H1 (cell line): ENCODE results near the gene DTD1. TPM values are rescaled to one million over a fixed set of nuclear protein-coding genes. Genes with fewer than 3 reads are reported as not detected.

Experiments used
- CTCF ChIA-PET: fragments of 300-600 bp; sonication (Branson Sonifier 250); formaldehyde crosslinking; loops from one replicate; lab custom pipeline; 2021; ENCODE audit not compliant: partially characterized antibody; lab: Charles Lee
- POLR2A ChIA-PET: fragments of 300-600 bp; sonication (Branson Sonifier 250); formaldehyde crosslinking; loops from one replicate; lab custom pipeline; 2021; ENCODE audit warnings: inconsistent platforms; ENCODE audit not compliant: partially characterized antibody; lab: Charles Lee
- DNase-seq, 2 experiments: peaks; one replicate each; pipeline versions ENCODE4 v3.0.0 to v3.0.0-alpha.2; 2010 to 2022; ENCODE audit warnings: low spot score in 2 of 2, low read depth in 1 of 2, mixed read lengths in 1 of 2
- FAIRE-seq: peaks from 2 replicates; lab custom pipeline; 2011; peaks lifted over from hg19 to GRCh38; lab: Jason Lieb, UNC
- H2AFZ ChIP-seq: 2 replicates; pipeline ENCODE4 v1.8.1; 2012; ENCODE audit warnings: low read length, inconsistent platforms
- H2AK5ac ChIP-seq: 2 replicates; pipeline ENCODE4 v1.6.1; 2013; ENCODE audit warnings: low read depth, low read length
- H2BK120ac ChIP-seq: replicated peaks from 2 replicates; pipeline ENCODE3; 2013; ENCODE audit warnings: low read depth, low read length, inconsistent platforms
- H2BK12ac ChIP-seq: 2 replicates; pipeline ENCODE4 v1.6.1; 2013; ENCODE audit warnings: low read depth, low read length
- H2BK15ac ChIP-seq: 2 replicates; pipeline ENCODE4 v1.6.1; 2013; ENCODE audit warnings: low read length
- H2BK20ac ChIP-seq: 2 replicates; pipeline ENCODE4 v1.6.1; 2013; ENCODE audit warnings: low read length
- H2BK5ac ChIP-seq: 2 replicates; pipeline ENCODE4 v1.6.1; 2013; ENCODE audit warnings: low read depth, low read length
- H3K14ac ChIP-seq: 2 replicates; pipeline ENCODE4 v1.6.1; 2013; ENCODE audit warnings: inconsistent platforms; ENCODE audit not compliant: insufficient read length
- H3K18ac ChIP-seq: 2 replicates; pipeline ENCODE4 v1.6.1; 2013; ENCODE audit warnings: low read length; ENCODE audit errors: extremely low read depth
- H3K23ac ChIP-seq: 2 replicates; pipeline ENCODE4 v1.6.1; 2013; ENCODE audit warnings: inconsistent platforms; ENCODE audit not compliant: insufficient read length
- H3K23me2 ChIP-seq: 2 replicates; pipeline ENCODE4 v1.6.1; 2013; ENCODE audit warnings: low read depth, low read length
- H3K27ac ChIP-seq: 2 replicates; pipeline ENCODE4 v1.6.1; 2011; ENCODE audit warnings: low read depth, low read length, inconsistent platforms
- H3K27me3 ChIP-seq, 4 experiments: replicated peaks in 1 of 4; 1 replicate in 1 of 4; 2 replicates in 3 of 4; pipeline versions ENCODE4 v1.6.1 to v1.8.1; 2011 to 2013; ENCODE audit warnings: low read length in 3 of 4, mild to moderate bottlenecking in 3 of 4, inconsistent platforms in 2 of 4, mixed read lengths in 2 of 4, moderate library complexity in 1 of 4; ENCODE audit not compliant: control insufficient read depth in 3 of 4, insufficient read depth in 3 of 4; ENCODE audit errors: extremely low read depth in 1 of 4
- H3K36me3 ChIP-seq, 4 experiments: 2 replicates each; pipeline versions ENCODE4 v1.6.1 to v1.8.1; 2011 to 2013; ENCODE audit warnings: mild to moderate bottlenecking in 4 of 4, low read length in 3 of 4, moderate library complexity in 2 of 4, control low read depth in 1 of 4, inconsistent platforms in 1 of 4; ENCODE audit not compliant: insufficient read depth in 4 of 4, control insufficient read depth in 2 of 4
- H3K4ac ChIP-seq: replicated peaks from 2 replicates; pipeline ENCODE3; 2013; ENCODE audit warnings: low read length, low read depth, mixed read lengths, inconsistent platforms; ENCODE audit not compliant: insufficient read length
- H3K4me1 ChIP-seq, 4 experiments: replicated peaks in 1 of 4; 1 replicate in 1 of 4; 2 replicates in 3 of 4; pipeline versions ENCODE4 v1.6.1 to v1.8.1; 2011 to 2013; ENCODE audit warnings: low read length in 3 of 4, inconsistent platforms in 2 of 4, mixed read lengths in 1 of 4; ENCODE audit not compliant: insufficient read depth in 4 of 4, control insufficient read depth in 3 of 4
- H3K4me2 ChIP-seq, 2 experiments: 2 replicates each; pipeline versions ENCODE4 v1.6.1 to v1.8.1; 2011 to 2013; ENCODE audit warnings: low read depth in 2 of 2, low read length in 2 of 2, control low read depth in 1 of 2, inconsistent platforms in 1 of 2, mild to moderate bottlenecking in 1 of 2; ENCODE audit not compliant: insufficient read depth in 1 of 2
- H3K4me3 ChIP-seq, 4 experiments: fragments of 200-600, 300-600 bp in 1 of 4; sonication (generic), shearing (Covaris generic), sonication (Bioruptor Twin) in 1 of 4; 2 replicates each; pipeline versions ENCODE4 v1.5.1 to v1.8.1; 2011 to 2016; ENCODE audit warnings: low read length in 4 of 4, low read depth in 3 of 4, control low read depth in 2 of 4, inconsistent platforms in 2 of 4, mild to moderate bottlenecking in 2 of 4, mixed read lengths in 1 of 4, moderate library complexity in 1 of 4; ENCODE audit not compliant: insufficient read depth in 2 of 4; ENCODE audit errors: extremely low read depth in 1 of 4
- H3K56ac ChIP-seq: replicated peaks from 2 replicates; pipeline ENCODE3; 2013; ENCODE audit warnings: low read depth, mild to moderate bottlenecking, mixed read lengths, low read length, inconsistent platforms; ENCODE audit not compliant: insufficient read length
- H3K79me1 ChIP-seq: 2 replicates; pipeline ENCODE4 v1.6.1; 2013; ENCODE audit warnings: low read depth, low read length, control low read depth
- H3K79me2 ChIP-seq, 2 experiments: 2 replicates each; pipeline versions ENCODE4 v1.6.1 to v1.8.1; 2012 to 2013; ENCODE audit warnings: low read length in 2 of 2, mild to moderate bottlenecking in 2 of 2, inconsistent platforms in 1 of 2; ENCODE audit not compliant: insufficient read depth in 2 of 2, control insufficient read depth in 1 of 2
- H3K9ac ChIP-seq, 4 experiments: replicated peaks in 1 of 4; 1 replicate in 1 of 4; 2 replicates in 3 of 4; pipeline versions ENCODE4 v1.6.1 to v1.8.1; 2011 to 2013; ENCODE audit warnings: low read depth in 3 of 4, low read length in 3 of 4, control low read depth in 2 of 4, mild to moderate bottlenecking in 2 of 4, moderate library complexity in 2 of 4, inconsistent platforms in 1 of 4; ENCODE audit errors: extremely low read depth in 1 of 4
- H3K9me3 ChIP-seq, 2 experiments: 2 replicates each; pipeline versions ENCODE4 v1.6.1 to v1.8.1; 2012 to 2013; ENCODE audit warnings: mild to moderate bottlenecking in 2 of 2, moderate library complexity in 2 of 2, control low read depth in 1 of 2, inconsistent platforms in 1 of 2, low read depth in 1 of 2, low read length in 1 of 2, mixed read lengths in 1 of 2; ENCODE audit not compliant: insufficient read depth in 2 of 2
- H4K20me1 ChIP-seq, 2 experiments: replicated peaks in 1 of 2; 2 replicates each; pipeline versions ENCODE3 to v1.8.1; 2011 to 2013; ENCODE audit warnings: inconsistent platforms in 2 of 2, low read length in 2 of 2, mild to moderate bottlenecking in 1 of 2; ENCODE audit not compliant: insufficient read depth in 2 of 2, control insufficient read depth in 1 of 2
- H4K5ac ChIP-seq: 2 replicates; pipeline ENCODE4 v1.6.1; 2013; ENCODE audit warnings: low read length, low read depth, mixed read lengths, inconsistent platforms; ENCODE audit not compliant: insufficient read length
- H4K8ac ChIP-seq: 2 replicates; pipeline ENCODE4 v1.8.0; 2013; ENCODE audit warnings: mild to moderate bottlenecking, moderate library complexity, low read length, inconsistent platforms; ENCODE audit not compliant: insufficient read depth; ENCODE audit errors: extremely low read depth
- H4K91ac ChIP-seq: replicated peaks from 2 replicates; pipeline ENCODE3; 2013; ENCODE audit warnings: low read length, mixed read lengths, inconsistent platforms; ENCODE audit not compliant: insufficient read length
- ASH2L ChIP-seq: fragments of 200-600, 300-600 bp; sonication (generic); IDR thresholded peaks from one replicate; pipeline ENCODE4 v1.7.1; 2017; ENCODE audit warnings: low read length
- CEBPB ChIP-seq: IDR thresholded peaks from 2 replicates; pipeline ENCODE4 v1.6.1; 2012; ENCODE audit warnings: low read depth, low read length
- CHD1 ChIP-seq: IDR thresholded peaks from 2 replicates; pipeline ENCODE4 v1.6.1; 2012; ENCODE audit warnings: low read depth, low read length, improper control_type of control experiment
- EZH2 ChIP-seq: fragments of 200-600 bp; sonication (generic); IDR thresholded peaks from 2 replicates; pipeline ENCODE4 v1.7.1; 2012; ENCODE audit warnings: low read depth, mild to moderate bottlenecking, moderate library complexity, low read length, inconsistent platforms; ENCODE audit not compliant: severe bottlenecking
- JUN ChIP-seq: IDR thresholded peaks from 2 replicates; pipeline ENCODE4 v1.6.1; 2011; ENCODE audit warnings: low read depth, mild to moderate bottlenecking, improper control_type of control experiment, low read length
- MAFK ChIP-seq: IDR thresholded peaks from 2 replicates; pipeline ENCODE4 v1.6.1; 2012; ENCODE audit warnings: low read depth, mild to moderate bottlenecking, improper control_type of control experiment, low read length
- RXRA ChIP-seq: IDR thresholded peaks from 2 replicates; pipeline ENCODE4 v1.6.1; 2011; ENCODE audit warnings: low read depth, mild to moderate bottlenecking, low read length, moderate library complexity; ENCODE audit not compliant: insufficient read depth
- SAP30 ChIP-seq: fragments of 300-600 bp; sonication (generic); IDR thresholded peaks from 2 replicates; pipeline ENCODE4 v1.7.1; 2012; ENCODE audit warnings: low read length, moderate library complexity, mild to moderate bottlenecking, inconsistent platforms; ENCODE audit not compliant: insufficient read depth, insufficient replicate concordance
- TAF1 ChIP-seq: IDR thresholded peaks from 2 replicates; pipeline ENCODE4 v1.6.1; 2011; ENCODE audit warnings: mild to moderate bottlenecking, low read depth, low read length
- TAF7 ChIP-seq: optimal IDR thresholded peaks from 2 replicates; pipeline ENCODE3; 2011; ENCODE audit warnings: low read depth, mild to moderate bottlenecking, inconsistent platforms, low read length, moderate library complexity, borderline replicate concordance
- TCF12 ChIP-seq: IDR thresholded peaks from 2 replicates; pipeline ENCODE4 v1.6.1; 2011; ENCODE audit warnings: low read depth, mild to moderate bottlenecking, low read length
- YY1 ChIP-seq: IDR thresholded peaks from 2 replicates; pipeline ENCODE4 v1.6.1; 2011; ENCODE audit warnings: low read depth, mild to moderate bottlenecking, low read length
- WGBS, 2 experiments: shearing (Covaris generic) in 1 of 2; methylation state at CpG; one replicate each; pipeline versions ENCODE4 v1.1.6 to v1.1.7; 2013 to 2015; ENCODE audit warnings: low lambda C conversion rate in 2 of 2, mixed read lengths in 2 of 2, inconsistent platforms in 1 of 2, low coverage in 1 of 2, missing lambda C conversion rate in 1 of 2; ENCODE audit not compliant: insufficient replicate concordance in 2 of 2, insufficient coverage in 1 of 2, insufficient read length in 1 of 2; ENCODE audit errors: extremely low coverage in 1 of 2, missing lambda C conversion rate in 1 of 2; 5-methylcytosine and 5-hydroxymethylcytosine counted together
- polyA plus RNA-seq, 7 experiments: library from polyadenylated mRNA; depleted of rRNA in 3 of 7; stranded (reverse) in 5 of 7; unstranded in 2 of 7; fragments of >200 nt in 5 of 7; fragments of 200-250 nt in 2 of 7; gene quantifications; 1 replicate in 5 of 7; 2 replicates in 1 of 7; 4 replicates in 1 of 7; pipeline versions ENCODE4 v1.2.1 to v1.2.3, GENCODE V29; 2011 to 2013; ENCODE audit warnings: missing spikeins in 2 of 7, mixed read lengths in 2 of 7
- total RNA-seq: library from RNA; stranded (reverse); fragmentation: NEBNext Ultra II Directional; extraction: Animal tissue kit (Norgen Biotek cat#: 25700); gene quantifications from 2 replicates; pipeline ENCODE4 v1.2.1, GENCODE V29; 2021

DTD1 gene
- total and polyA plus RNA-seq, 2 of the 8 experiments (the other 6 are each of a cell fraction or from before 2014, with no cell fraction given) = 49.7 to 66.6 TPM

- H4K20me1 ChIP-seq = peaks cover 0 to 2% of the 10 kb centered on the region in 2 experiments
- ChIA-PET POLR2A (interaction anchor here (1.0 kb wide), 1 partner anchor 14 kb away, joined by 3 read pairs; no protein-coding TSS in a partner anchor), CTCF (interaction anchor here (0.8 to 1.3 kb wide), 2 partner anchors 10 to 66 kb away, joined by 3 to 4 read pairs; no protein-coding TSS in a partner anchor)
- H3K79me2 ChIP-seq = 0 out of 4 replicates have a peak, but pooled peaks cover 0 to 3% of the 10 kb centered on the region in 2 experiments
- H4K5ac ChIP-seq = no peak overlapping the region
- peak in 1 of 2 experiments; percentile 48 for DNase-seq
- H2BK120ac ChIP-seq = no peak overlapping the region
- peak overlapping the region; percentile 5 to 44; a peak in 3 of 4 replicates for H3K4me2 ChIP-seq
- no peaks in the 10 kb centered on the region for H3K23me2 ChIP-seq
- no peak overlapping the region for H3K4ac ChIP-seq
- no peak overlapping the region for H3K23ac ChIP-seq
- TF ChIP-seq CEBPB (no peak), JUN (no peak), TCF12 (no peak), SAP30 (no peak), TAF1 (no peak), MAFK (no peak), CHD1 (no peak), ASH2L (no peak), RXRA (no peak), EZH2 (no peak), YY1 (no peak), TAF7 (no peak)
- no peak overlapping the region for H3K4me3 ChIP-seq
- no peak overlapping the region for H3K56ac ChIP-seq
- no peak overlapping the region for H2AK5ac ChIP-seq
- no peak overlapping the region for H3K9ac ChIP-seq
- no peaks in the 10 kb centered on the region for H3K9me3 ChIP-seq
- no peak overlapping the region for H2AFZ ChIP-seq
- no peak for FAIRE-seq
- H3K4me1 ChIP-seq = peaks cover 5 to 12% (median 10%) of the 10 kb centered on the region in 4 experiments; a peak in 6 of 7 replicates
- H3K18ac ChIP-seq = no peak overlapping the region
- no peak overlapping the region for H3K27ac ChIP-seq
- H2BK5ac ChIP-seq = no peak overlapping the region
- no peaks in the 10 kb centered on the region for H3K36me3 ChIP-seq
- no peaks in the 10 kb centered on the region for H3K27me3 ChIP-seq
- no peak overlapping the region for H2BK12ac ChIP-seq
- H2BK20ac ChIP-seq = no peak overlapping the region
- no peak overlapping the region for H4K8ac ChIP-seq
- H2BK15ac ChIP-seq = no peak overlapping the region
- H4K91ac ChIP-seq = no peak overlapping the region
- no peaks in the 10 kb centered on the region; the same call in 1 of the 2 replicates for H3K79me1 ChIP-seq
- no peak overlapping the region for H3K14ac ChIP-seq
- 73% methylated on average over 10 of the region's 10 CpGs; no CpG with 5 or more reads in 1 of the 2 experiments for WGBS, 2 experiments
Measured at GRCh38 chr20:18678549-18679419, 90.9 kb downstream of the DTD1 start.
